Measurements from ENCODE around the gene EFCAB5.
"Not testable (repeated sequence)": the region's sequence is repeated elsewhere in the genome, so short reads cannot be mapped to it uniquely, and the experiment has no call there.

Gene EFCAB5

GRCh38 chr17:29936724-29937123 is 4.7 kb upstream of the EFCAB5 start:
- no peak for DNase-seq

- no peak for DNase-seq
These were observed 3.8 kb downstream of the EFCAB5 start for GRCh38 chr17:29945281-29945680.

GRCh38 chr17:29948448-29949215 is 7.2 kb downstream of the EFCAB5 start:
- DNase-seq, result no peak

- no peak for DNase-seq
These were observed 8.3 kb downstream of the EFCAB5 start for GRCh38 chr17:29949696-29950095.

- DNase-seq, result no peak
These were observed 13.0 kb downstream of the EFCAB5 start for GRCh38 chr17:29954405-29954804.

GRCh38 chr17:29956225-29956624 is 14.8 kb downstream of the EFCAB5 start:
- no peak for DNase-seq

GRCh38 chr17:29957488-29957887 is 16.1 kb downstream of the EFCAB5 start:
- not testable (repeated sequence) for DNase-seq

- no peak for DNase-seq
These were observed 17.7 kb downstream of the EFCAB5 start for GRCh38 chr17:29958947-29959657.

GRCh38 chr17:29959658-29960337 is 18.4 kb downstream of the EFCAB5 start:
- no peak for DNase-seq

- no peak for DNase-seq
These were observed 21.2 kb downstream of the EFCAB5 start for GRCh38 chr17:29962656-29963055.

- DNase-seq, result no peak
These were observed 26.8 kb downstream of the EFCAB5 start for GRCh38 chr17:29968271-29968670.

- DNase-seq, result no peak
These were observed 30.8 kb downstream of the EFCAB5 start for GRCh38 chr17:29972277-29972676.

GRCh38 chr17:29973005-29973404 is 31.6 kb downstream of the EFCAB5 start:
- no peak for DNase-seq

GRCh38 chr17:29977836-29978235 is 36.4 kb downstream of the EFCAB5 start:
- DNase-seq, result no peak

- DNase-seq, result no peak
These were observed 38.8 kb downstream of the EFCAB5 start for GRCh38 chr17:29980261-29980660.

- DNase-seq, result no peak
These were observed 41.7 kb downstream of the EFCAB5 start for GRCh38 chr17:29982991-29983653.

GRCh38 chr17:29996458-29996857 is 55.0 kb downstream of the EFCAB5 start:
- no peak for DNase-seq

- no peak for DNase-seq
These were observed 58.7 kb downstream of the EFCAB5 start for GRCh38 chr17:30000001-30000754.

GRCh38 chr17:30000755-30001257 is 59.4 kb downstream of the EFCAB5 start:
- no peak for DNase-seq

- DNase-seq, result no peak
These were observed 60.7 kb downstream of the EFCAB5 start for GRCh38 chr17:30002088-30002487.

GRCh38 chr17:30005709-30006320 is 64.4 kb downstream of the EFCAB5 start:
- DNase-seq, result no peak

- DNase-seq, result not testable (repeated sequence)
These were observed 70.5 kb downstream of the EFCAB5 start for GRCh38 chr17:30011934-30012333.
